ENCODE measurements around the gene RFK.

DNA sequence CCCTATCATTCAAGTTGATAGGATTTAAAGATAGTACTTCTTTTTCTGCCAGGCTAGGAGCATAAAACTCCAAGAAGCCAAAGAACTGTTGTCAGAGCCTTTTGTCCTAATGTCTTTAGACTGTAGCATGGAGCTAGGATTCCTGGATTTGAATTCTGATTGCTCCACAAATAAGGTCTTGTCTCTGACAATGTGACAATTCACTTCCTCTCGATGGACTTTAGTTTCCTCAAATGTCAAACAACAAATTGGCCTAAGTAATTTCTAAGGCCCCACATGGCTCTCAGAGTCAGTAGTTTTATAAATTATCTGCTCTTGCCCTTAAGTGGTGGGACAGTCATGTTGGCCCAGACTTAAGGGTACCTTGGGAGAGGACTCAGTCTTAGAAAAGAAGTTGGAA, 36.7 kb downstream of the RFK start:
- TF ChIP-seq, protein P1, sequence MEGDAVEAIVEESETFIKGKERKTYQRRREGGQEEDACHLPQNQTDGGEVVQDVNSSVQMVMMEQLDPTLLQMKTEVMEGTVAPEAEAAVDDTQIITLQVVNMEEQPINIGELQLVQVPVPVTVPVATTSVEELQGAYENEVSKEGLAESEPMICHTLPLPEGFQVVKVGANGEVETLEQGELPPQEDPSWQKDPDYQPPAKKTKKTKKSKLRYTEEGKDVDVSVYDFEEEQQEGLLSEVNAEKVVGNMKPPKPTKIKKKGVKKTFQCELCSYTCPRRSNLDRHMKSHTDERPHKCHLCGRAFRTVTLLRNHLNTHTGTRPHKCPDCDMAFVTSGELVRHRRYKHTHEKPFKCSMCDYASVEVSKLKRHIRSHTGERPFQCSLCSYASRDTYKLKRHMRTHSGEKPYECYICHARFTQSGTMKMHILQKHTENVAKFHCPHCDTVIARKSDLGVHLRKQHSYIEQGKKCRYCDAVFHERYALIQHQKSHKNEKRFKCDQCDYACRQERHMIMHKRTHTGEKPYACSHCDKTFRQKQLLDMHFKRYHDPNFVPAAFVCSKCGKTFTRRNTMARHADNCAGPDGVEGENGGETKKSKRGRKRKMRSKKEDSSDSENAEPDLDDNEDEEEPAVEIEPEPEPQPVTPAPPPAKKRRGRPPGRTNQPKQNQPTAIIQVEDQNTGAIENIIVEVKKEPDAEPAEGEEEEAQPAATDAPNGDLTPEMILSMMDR (IDR thresholded peaks at IDR 0.05; ENCODE audit: insufficient read depth, low read depth, low read length), result no peak
- no peak for TF ChIP-seq EZH2 (IDR thresholded peaks at IDR 0.05; ENCODE audit: insufficient read depth, low read length)
